Panc1 (cell line): ENCODE data around the gene ADAMTS6. TPM values are rescaled to one million over a fixed set of nuclear protein-coding genes. Genes with fewer than 3 reads are reported as not detected.

ENCODE experiments used
- ATAC-seq: fragments of 200-7000 bp; cut with Tn5 transposase; 2 replicates; pipeline ENCODE4 v1.9.1; 2020; ENCODE audit warnings: mild to moderate bottlenecking, moderate library complexity
- BruUV-seq: library from RNA; stranded (reverse); fragments of 400-500 nt; replicated peaks from 2 replicates; lab custom pipeline; 2021; lab: Mats Ljungman, UMichigan
- CTCF ChIA-PET: fragments of 300-600 bp; sonication (Branson Sonifier 250); formaldehyde crosslinking; loops from one replicate; lab custom pipeline; 2022; ENCODE audit warnings: antibody characterized with exemption; lab: Charles Lee
- POLR2A ChIA-PET: fragments of 300-600 bp; sonication (Branson Sonifier 250); formaldehyde crosslinking; loops from one replicate; lab custom pipeline; 2022; ENCODE audit warnings: antibody characterized with exemption; lab: Charles Lee
- DNase-seq: peaks from one replicate; pipeline ENCODE4 v3.0.0-alpha.2; 2010; ENCODE audit warnings: low read depth, low spot score
- H3K27ac ChIP-seq: 2 replicates; pipeline ENCODE4 v1.5.1; 2011; ENCODE audit warnings: mild to moderate bottlenecking, low read length, inconsistent platforms
- H3K27me3 ChIP-seq: fragments of 200-500 bp; sonication (Bioruptor generic); 2 replicates; pipeline ENCODE4 v1.6.0; 2014; ENCODE audit warnings: low read length, inconsistent platforms; ENCODE audit not compliant: control insufficient read depth, insufficient read depth
- H3K36me3 ChIP-seq: fragments of 200-500 bp; sonication (Bioruptor generic); 2 replicates; pipeline ENCODE4 v1.5.1; 2014; ENCODE audit warnings: inconsistent platforms, mild to moderate bottlenecking, low read length, moderate library complexity; ENCODE audit not compliant: control insufficient read depth, insufficient read depth
- H3K4me1 ChIP-seq: 2 replicates; pipeline ENCODE4 v1.5.1; 2011; ENCODE audit warnings: inconsistent platforms, mild to moderate bottlenecking, low read length, moderate library complexity; ENCODE audit not compliant: control insufficient read depth, insufficient read depth
- H3K4me3 ChIP-seq, 2 experiments: 2 replicates each; pipeline ENCODE4 v1.5.1; 2011 to 2012; ENCODE audit warnings: low read depth in 2 of 2, low read length in 2 of 2, mild to moderate bottlenecking in 2 of 2, inconsistent platforms in 1 of 2, moderate library complexity in 1 of 2
- H3K9me3 ChIP-seq: fragments of 200-500 bp; sonication (Bioruptor generic); 2 replicates; pipeline ENCODE4 v1.5.1; 2014; ENCODE audit warnings: low read depth, mild to moderate bottlenecking, inconsistent platforms, low read length, moderate library complexity; ENCODE audit not compliant: control insufficient read depth, insufficient read depth
- POLR2AphosphoS5 ChIP-seq: IDR thresholded peaks from 2 replicates; pipeline ENCODE4 v1.6.1; 2012; ENCODE audit warnings: mild to moderate bottlenecking, low read depth, low read length, moderate library complexity
- SIN3A ChIP-seq: IDR thresholded peaks from 2 replicates; pipeline ENCODE4 v1.6.1; 2012; ENCODE audit warnings: low read depth, mild to moderate bottlenecking, low read length, moderate library complexity, borderline replicate concordance; ENCODE audit not compliant: insufficient read depth
- TCF7L2 ChIP-seq: IDR thresholded peaks from 2 replicates; pipeline ENCODE4 v1.6.1; 2011; ENCODE audit warnings: mild to moderate bottlenecking, low read depth, low read length, inconsistent platforms
- in situ Hi-C: cut with HindIII; loops from 2 replicates; pipeline ENCODE4 v1.10.0; 2016; ENCODE audit warnings: low sequenced_read_pairs, low pct_unique_long_range_greater_than_20kb
- intact Hi-C: fragments of 100-400 bp; cut with micrococcal nuclease; formaldehyde crosslinking; loops from one replicate; pipeline ENCODE4 v1.10.0; 2022; ENCODE audit not compliant: unreplicated experiment
- total RNA-seq: library from RNA; stranded (reverse); gene quantifications from one replicate; pipeline ENCODE4 v1.2.1, GENCODE V29; 2021; ENCODE audit not compliant: unreplicated experiment
- TF ChIP-seq, protein P1 (sequence below): fragments of 450-650 bp; IDR thresholded peaks from 2 replicates; pipeline ENCODE4 v1.5.1; 2017; ENCODE audit warnings: mild to moderate bottlenecking
- TF ChIP-seq, protein P2 (sequence below), 2 experiments: IDR thresholded peaks; 2 replicates each; pipeline ENCODE4 v1.6.1; 2011 to 2012; ENCODE audit warnings: low read depth in 2 of 2, control low read depth in 1 of 2, low read length in 1 of 2, mild to moderate bottlenecking in 1 of 2, moderate library complexity in 1 of 2; ENCODE audit not compliant: insufficient read depth in 1 of 2

Gene ADAMTS6
- total RNA-seq, 1 experiment from 2014 or later: 0.64 TPM

DNA sequence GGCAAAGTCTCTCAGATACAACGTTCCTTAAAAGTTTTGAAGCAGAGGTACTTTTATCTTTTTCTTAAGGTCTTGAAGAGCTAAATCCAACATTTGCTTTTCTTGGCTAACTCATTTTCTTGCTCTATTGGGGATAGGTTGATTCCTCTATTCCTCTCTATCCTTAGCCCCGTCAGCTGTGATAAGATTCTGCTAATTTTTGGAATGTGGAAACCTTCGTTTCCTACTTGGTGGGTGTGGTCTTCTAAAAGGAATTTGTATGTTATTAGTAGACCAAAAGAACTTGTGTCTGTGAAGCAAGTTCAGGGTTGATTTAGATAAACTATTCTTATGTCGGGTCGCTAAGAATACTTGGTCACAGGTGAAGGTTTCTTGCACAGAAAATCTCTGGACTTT lies 308.6 kb downstream of the ADAMTS6 start:
- no peaks in the 10 kb centered on the region for H3K9me3 ChIP-seq
- no peaks in the 10 kb centered on the region for H3K27me3 ChIP-seq
- intact Hi-C loops (no loop called here), in situ Hi-C loops (no loop called here)
- ATAC-seq (no peak), DNase-seq (no peak)
- no peaks in the 10 kb centered on the region for H3K4me1 ChIP-seq
- TF ChIP-seq, protein P1, sequence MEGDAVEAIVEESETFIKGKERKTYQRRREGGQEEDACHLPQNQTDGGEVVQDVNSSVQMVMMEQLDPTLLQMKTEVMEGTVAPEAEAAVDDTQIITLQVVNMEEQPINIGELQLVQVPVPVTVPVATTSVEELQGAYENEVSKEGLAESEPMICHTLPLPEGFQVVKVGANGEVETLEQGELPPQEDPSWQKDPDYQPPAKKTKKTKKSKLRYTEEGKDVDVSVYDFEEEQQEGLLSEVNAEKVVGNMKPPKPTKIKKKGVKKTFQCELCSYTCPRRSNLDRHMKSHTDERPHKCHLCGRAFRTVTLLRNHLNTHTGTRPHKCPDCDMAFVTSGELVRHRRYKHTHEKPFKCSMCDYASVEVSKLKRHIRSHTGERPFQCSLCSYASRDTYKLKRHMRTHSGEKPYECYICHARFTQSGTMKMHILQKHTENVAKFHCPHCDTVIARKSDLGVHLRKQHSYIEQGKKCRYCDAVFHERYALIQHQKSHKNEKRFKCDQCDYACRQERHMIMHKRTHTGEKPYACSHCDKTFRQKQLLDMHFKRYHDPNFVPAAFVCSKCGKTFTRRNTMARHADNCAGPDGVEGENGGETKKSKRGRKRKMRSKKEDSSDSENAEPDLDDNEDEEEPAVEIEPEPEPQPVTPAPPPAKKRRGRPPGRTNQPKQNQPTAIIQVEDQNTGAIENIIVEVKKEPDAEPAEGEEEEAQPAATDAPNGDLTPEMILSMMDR: no peak
- no peak for TF ChIP-seq POLR2AphosphoS5
- TF ChIP-seq, protein P2, sequence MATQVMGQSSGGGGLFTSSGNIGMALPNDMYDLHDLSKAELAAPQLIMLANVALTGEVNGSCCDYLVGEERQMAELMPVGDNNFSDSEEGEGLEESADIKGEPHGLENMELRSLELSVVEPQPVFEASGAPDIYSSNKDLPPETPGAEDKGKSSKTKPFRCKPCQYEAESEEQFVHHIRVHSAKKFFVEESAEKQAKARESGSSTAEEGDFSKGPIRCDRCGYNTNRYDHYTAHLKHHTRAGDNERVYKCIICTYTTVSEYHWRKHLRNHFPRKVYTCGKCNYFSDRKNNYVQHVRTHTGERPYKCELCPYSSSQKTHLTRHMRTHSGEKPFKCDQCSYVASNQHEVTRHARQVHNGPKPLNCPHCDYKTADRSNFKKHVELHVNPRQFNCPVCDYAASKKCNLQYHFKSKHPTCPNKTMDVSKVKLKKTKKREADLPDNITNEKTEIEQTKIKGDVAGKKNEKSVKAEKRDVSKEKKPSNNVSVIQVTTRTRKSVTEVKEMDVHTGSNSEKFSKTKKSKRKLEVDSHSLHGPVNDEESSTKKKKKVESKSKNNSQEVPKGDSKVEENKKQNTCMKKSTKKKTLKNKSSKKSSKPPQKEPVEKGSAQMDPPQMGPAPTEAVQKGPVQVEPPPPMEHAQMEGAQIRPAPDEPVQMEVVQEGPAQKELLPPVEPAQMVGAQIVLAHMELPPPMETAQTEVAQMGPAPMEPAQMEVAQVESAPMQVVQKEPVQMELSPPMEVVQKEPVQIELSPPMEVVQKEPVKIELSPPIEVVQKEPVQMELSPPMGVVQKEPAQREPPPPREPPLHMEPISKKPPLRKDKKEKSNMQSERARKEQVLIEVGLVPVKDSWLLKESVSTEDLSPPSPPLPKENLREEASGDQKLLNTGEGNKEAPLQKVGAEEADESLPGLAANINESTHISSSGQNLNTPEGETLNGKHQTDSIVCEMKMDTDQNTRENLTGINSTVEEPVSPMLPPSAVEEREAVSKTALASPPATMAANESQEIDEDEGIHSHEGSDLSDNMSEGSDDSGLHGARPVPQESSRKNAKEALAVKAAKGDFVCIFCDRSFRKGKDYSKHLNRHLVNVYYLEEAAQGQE (IDR thresholded peaks at IDR 0.05; ENCODE audit: insufficient read depth in 1 of 2, low read depth in 2 of 2, low read length in 1 of 2): no peak
- no peak for TF ChIP-seq TCF7L2
- TF ChIP-seq SIN3A: no peak
- no peak overlapping the region for H3K4me3 ChIP-seq
- H3K36me3 ChIP-seq: no peaks in the 10 kb centered on the region
- POLR2A ChIA-PET: no interaction called here
- CTCF ChIA-PET: no interaction called here
- H3K27ac ChIP-seq: no peak overlapping the region
- BruUV-seq: no TSS peak

- CTCF ChIA-PET: no interaction called here
These were observed 309.1 kb downstream of the ADAMTS6 start for GRCh38 chr5:65172486-65173129.

More at GRCh38 chr5:65172486-65173129, 309.1 kb downstream of the ADAMTS6 start:
- POLR2A ChIA-PET: no interaction called here
- Histone ChIP-seq H3K27ac (no peak overlapping the region), H3K4me3 (no peak overlapping the region), H3K9me3 (no peaks in the 10 kb centered on the region), H3K27me3 (no peaks in the 10 kb centered on the region), H3K36me3 (no peaks in the 10 kb centered on the region), H3K4me1 (no peaks in the 10 kb centered on the region)
- DNase-seq: no peak
- TF ChIP-seq POLR2AphosphoS5 (no peak), SIN3A (no peak), TCF7L2 (no peak)
- TF ChIP-seq, protein P2 (IDR thresholded peaks at IDR 0.05; ENCODE audit: insufficient read depth in 1 of 2, low read depth in 2 of 2, low read length in 1 of 2): no peak
- TF ChIP-seq, protein P1: no peak
- ATAC-seq: no peak
- in situ Hi-C loops: no loop called here
- intact Hi-C loops: no loop called here
- BruUV-seq: no TSS peak
